Measurements from ENCODE around the gene PHACTR1.
"Not testable (repeated sequence)": the region's sequence is repeated elsewhere in the genome, so short reads cannot be mapped to it uniquely, and the experiment has no call there.

PHACTR1 gene

DNA sequence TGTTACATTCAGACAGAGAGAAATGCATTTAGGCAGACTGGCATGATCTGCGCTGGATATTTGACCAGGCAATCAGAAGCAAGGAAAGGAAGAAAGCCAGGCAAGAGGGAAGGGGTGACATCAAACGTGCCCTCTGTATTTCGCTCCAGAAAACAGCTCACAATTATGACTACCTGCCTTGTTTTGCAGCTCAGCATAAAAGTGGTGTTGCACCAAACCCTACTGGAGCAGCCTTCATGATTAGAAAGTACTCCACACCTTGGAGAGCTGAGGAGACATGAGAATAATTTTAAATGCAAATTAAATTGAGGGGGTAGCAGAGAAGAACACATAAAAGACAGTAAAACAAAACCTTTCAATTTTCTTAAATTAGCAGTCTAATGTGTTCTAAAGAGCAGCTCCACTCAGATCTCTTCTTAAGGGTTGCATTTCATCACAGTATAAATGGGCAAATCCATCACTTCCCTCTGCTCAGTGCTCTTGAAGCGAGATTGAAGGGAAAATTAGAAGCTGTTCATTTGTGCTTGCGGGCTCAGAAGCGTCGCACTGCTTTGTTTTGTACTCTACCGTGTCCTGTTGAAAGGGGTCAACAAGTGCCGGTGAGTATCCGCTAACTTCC, at the start of gene PHACTR1:
TSS of gene PHACTR1 (plus strand) at position 470 of the 619 bp plus-strand sequence.
- DNase-seq = no peak

DNA sequence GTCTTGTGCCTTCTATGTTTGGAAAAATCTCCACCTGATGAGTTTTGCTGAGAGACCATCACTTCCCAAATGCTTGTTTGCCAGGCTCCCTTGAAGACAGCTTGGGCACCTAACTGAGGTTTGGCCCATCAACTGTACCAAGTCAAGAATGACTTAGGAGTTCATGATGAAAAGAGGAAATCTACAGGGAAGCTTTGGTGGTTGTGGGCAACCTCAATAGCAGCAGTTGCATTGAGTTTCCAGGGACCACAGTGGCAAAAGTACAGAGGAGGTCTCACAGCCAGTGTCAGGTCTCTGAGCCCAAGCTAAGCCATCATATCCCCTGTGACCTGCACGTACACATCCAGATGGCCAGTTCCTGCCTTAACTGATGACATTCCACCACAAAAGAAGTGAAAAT, 49.7 kb upstream of the PHACTR1 start:
- no peak for DNase-seq

DNA sequence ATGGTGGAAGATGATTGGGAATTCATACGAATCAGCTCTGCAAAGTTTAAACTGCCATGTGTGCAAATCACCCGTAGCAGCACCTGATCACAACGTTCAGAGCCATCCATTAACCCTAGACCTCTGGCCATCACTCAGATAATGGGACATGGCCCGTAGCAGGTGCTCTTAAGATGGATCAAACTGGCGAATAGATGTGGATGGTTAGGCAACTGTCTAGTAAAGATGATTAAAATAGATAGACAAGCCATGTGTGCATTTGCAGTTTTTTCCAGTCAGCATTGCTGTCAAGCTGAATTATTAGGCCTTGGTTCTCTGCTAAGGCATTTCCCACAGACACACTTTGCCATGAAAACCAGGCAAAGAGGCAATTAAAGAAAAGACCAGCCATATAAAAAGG, 40.6 kb upstream of the PHACTR1 start:
- no peak for DNase-seq

DNA sequence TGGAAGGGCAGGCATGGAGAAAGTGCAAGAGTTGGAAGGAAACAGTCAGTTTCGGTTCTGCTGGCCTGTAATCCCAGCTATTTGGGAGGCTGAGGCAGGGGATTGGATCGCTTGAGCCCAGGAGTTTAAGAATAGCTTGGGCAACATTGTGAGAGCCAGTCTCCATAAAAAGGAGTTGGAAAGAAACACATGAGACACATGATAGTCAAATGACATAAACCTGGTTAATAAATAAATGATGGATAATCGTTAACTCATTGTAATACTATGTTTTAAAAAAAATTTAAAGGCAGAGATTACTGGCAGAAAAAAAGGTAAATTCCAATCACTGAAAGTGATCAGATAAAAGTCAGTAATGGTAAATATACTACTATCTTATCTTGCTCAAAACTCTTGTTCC, 37.2 kb upstream of the PHACTR1 start:
- DNase-seq = no peak

DNA sequence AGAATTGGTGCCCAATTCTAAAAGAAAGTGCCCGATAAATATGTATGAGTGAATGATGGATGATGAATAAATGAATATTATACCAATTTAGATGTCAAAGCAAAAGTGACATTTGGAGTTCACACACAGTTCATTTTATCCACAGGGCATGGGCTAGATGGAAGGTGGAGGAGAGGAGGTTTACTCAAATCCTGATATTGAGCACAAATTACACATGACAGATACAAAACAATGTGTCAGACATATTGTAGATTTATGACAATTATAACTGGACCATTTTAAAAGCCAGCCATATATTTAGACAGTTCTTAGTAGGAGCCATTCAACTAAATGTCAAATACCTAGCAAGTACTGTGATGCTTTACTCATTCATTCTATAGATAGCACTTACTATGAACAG, 23.4 kb upstream of the PHACTR1 start:
- no peak for DNase-seq

DNA sequence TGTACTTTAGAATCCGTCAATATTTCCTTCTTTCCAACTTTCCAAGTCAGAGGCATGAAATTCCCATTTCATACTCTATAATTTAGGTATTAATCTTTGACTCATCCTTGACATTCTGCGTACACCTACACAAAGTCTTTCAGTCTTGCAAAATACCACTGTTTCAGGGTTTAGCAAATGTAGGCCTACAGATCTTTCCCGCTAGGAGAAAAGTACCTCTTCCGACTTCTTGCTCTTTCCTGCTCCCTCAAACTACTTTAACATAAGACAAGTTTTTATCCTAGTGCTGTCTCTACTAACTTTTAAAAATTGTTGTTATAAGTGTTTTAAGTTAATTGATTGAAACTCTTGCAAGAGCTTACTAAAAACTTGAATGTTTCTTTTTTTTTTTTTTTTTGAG, 18.3 kb upstream of the PHACTR1 start:
- DNase-seq = no peak

DNA sequence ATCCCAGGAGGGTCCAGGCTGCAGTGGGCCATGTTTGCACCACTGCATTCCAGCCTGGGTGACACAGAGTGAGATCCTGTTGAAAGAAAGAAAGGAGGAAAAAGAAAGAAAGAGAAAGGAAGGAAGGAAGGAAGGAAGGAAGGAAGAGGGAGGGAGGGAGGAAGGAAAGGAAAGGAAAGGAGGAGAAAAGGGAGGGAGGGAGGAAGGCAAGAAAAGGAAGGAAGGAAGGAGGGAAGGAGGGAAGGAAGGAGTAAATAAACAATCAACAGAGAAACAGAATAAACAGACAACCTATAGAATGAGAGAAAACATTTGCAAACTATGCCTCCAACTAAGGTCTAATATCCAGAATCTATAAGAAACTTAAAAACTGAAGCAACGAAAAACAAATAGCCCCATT, 11.6 kb upstream of the PHACTR1 start:
- no peak for DNase-seq

DNA sequence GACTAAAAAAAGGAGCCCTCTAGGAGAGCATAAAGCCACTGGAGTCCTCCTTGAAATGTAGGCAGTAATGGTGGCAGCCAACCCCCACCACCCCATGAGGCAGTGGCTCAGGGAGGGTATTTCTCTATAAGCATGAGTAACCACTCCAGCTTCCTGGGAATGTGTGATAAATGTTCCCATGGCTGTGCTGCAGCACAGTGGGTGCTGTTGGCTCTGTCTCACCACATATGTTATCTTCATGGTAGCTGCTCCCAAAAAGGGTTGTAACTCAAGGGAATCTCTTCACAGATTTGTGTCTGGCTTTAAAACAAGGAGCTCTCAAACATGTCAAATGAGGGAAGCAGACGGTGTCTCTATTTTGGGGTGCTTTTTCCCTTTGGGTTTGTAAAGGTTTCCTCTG, 7.5 kb upstream of the PHACTR1 start:
- DNase-seq = no peak

DNA sequence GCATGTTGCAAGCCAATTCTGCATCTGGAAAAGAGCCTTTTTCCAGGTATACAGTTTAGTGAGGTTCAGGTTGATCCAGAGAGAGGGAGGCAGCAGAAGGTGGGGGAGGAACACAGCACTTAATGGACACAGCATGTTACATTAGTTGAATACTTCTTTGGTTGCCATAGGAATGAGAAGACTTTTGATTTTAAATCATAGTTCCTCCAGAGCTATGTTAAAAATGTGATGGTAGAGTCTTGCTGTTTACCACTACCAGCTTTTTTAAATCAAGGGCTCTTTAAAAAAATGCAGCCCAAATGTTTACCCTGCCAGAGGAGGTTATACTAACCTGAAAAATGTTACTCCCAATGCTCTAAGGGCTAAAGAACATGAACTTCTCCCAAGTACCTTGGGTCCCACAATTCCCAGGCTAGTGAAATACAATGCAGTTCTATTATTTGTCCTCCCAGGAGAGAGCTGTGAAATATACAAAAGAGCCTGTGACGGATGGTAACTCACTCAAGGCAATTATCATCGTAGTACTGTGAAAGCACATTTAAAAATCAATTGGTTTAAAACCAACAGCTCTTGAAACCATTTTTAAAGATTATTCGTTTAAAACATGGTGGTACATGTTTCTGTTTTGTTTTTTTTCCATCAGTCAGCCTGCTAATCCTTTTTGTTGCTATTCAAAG, 6.9 kb upstream of the PHACTR1 start:
- DNase-seq = no peak

DNA sequence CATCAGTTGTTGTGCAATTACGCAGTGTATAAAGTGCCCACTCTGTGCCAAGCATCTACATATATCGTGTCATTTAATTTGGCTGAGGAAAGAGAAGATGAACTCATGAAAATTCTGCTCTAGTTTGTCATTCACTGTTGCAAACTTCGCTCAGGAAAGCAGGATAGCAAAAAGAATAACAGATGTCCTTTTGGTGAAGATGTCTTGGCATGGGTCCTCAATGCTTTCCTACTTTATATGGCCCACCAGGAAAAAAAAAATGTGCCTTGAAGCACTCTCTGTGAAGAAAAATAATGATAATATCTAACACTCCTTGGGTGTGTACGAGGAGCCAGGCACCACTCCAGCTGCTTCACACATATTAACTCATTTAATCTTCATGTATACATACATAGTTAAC, 5.6 kb upstream of the PHACTR1 start:
- no peak for DNase-seq

DNA sequence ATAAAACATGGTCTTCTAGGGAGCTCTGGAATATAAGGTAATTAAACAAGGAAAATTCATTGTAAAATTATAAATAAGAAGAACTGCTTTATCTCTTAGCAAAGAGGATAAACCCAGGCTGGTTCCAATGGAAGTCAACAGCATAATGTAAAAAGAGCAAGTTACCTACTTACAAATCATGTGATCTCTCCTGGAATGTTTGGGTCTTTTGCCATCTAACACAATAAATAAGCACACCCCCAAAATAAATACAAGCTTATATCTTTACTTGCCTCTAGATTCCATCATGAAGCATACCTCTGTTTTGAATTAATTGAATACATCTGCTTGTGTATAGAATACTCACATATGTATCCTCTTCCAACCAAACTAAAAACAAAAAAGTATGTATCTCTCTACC, 2.5 kb upstream of the PHACTR1 start:
- no peak for DNase-seq

DNA sequence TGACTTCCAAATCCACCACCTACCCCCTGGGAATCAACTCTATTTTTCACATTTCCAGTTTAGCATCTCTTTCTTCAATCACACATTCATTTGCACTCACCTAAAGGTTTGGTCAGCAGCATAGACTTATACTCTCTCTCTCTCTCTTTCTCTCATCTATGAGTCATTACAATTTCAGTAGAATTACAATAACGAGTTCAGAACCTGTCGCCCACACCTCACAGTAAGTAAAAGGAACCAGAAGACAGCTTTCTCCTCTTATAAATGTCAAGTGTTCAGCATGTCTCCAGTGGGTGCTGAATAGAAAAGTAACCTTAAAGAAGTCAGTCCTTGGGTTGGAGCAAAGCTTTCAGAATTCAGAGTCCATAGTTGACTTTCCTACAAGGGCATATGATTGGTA, 1.1 kb upstream of the PHACTR1 start:
- no peak for DNase-seq

DNA sequence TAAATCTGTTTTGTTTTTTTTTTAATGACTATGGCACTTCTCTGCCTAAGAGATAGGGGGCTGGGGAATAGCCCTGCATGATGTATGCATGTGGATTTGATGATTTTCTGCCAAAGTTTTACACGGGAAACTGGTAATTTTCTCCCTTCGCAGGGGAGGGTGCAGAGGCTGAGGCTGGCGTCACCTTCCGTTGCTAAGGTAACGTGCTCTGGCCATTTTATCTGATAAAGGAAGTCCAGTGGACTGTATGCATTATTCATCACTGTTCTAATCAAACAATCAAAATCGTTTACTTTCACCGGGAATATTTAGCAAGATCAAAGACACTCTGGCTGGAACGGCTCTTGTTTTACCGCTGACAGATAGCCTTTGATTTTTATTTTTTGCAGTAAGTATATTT, 789 bp downstream of the PHACTR1 start:
- no peak for DNase-seq

DNA sequence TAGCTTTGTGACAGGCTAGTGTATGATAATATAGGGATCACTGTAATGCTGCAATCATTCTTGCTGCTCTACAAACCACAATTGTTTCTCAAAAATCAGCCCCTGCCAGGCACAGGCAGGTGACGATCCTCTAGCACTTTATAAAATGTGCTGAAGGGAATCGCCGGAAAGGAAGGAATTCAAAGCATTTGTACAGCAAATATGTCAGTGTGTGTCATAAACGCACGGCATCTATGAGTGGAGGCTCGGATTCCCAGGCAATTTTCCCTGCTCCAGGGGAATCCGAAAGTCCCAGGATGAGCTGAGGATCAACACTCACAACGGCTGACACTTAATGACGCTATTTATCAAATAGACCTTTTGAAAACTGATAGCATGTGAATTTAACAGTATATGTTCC, 1.4 kb downstream of the PHACTR1 start:
- no peak for DNase-seq

DNA sequence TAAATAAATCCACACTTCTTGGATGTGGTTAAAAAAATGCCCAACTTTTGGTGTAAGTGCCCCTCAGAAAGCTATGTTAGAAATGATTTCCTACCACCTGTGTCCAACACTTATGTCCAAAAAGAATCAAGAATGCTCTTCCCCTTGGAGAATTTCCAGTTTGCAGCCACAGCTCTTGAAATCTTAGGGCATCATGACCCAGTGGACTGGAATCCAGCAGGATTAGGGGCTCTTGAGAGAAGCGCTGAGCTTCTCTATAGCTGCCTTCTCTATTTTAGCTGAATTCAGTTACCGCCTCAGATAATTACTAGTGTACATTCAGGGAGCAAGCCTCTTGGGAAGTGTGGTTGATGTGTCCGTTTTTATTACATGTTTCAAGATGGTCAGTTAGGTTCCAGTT, 2.5 kb downstream of the PHACTR1 start:
- no peak for DNase-seq

DNA sequence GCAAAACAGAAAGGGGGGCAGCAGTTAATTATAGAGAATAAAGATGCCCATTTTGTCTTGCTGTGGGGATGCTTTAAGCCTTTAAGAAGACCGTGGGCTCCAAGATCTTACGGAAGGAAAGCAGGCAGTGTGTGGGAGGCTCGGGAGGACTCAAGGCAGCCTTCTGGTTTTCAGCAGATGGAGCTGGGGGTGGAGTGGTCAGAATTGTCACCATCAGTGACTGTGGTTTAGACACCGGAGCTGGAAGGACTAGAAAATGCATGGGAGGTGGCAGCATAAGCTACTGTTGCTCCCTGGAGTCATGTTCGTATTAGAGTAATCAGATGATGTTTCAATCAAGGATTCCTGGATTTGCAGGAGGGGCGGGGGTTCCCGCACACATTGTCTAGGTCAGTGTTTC, 3.7 kb downstream of the PHACTR1 start:
- no peak for DNase-seq

DNA sequence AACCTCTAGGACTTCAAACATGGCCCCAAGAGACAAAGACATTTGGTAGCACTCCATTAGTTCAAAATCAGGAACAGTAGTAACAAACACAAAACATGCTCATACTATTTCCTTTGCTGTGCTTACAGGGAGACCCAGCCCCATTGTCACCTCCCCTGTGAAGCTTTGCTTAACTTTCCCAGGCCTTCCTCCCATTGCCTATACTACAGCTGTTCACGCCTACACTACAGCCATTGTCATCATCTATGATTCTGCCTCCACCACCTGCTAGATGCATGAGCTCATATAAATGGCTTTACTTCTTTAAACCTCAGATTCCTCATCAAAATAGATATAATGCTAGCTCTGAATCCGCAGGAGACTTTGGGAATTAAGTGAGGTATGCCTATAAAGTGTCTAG, 8.7 kb downstream of the PHACTR1 start:
- DNase-seq = no peak

DNA sequence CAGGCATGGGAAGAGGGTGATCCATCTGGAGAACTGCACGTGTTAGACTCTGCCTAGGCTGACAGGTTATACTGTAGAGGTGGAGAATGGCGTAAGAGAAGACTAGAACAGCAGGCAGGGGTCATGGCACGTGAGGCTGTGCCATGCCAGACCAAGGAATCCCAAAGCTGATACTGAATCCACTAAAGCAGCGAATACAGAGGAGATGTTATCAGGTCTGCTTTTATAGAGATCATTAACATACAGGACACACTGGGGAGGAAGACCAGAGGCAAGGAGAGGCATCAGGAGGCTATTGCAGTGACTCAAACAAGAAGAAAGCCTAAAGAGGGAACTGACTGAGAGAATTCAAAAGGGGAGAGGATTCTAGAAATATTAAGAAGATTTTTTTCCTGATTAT, 12.9 kb downstream of the PHACTR1 start:
- DNase-seq = no peak

DNA sequence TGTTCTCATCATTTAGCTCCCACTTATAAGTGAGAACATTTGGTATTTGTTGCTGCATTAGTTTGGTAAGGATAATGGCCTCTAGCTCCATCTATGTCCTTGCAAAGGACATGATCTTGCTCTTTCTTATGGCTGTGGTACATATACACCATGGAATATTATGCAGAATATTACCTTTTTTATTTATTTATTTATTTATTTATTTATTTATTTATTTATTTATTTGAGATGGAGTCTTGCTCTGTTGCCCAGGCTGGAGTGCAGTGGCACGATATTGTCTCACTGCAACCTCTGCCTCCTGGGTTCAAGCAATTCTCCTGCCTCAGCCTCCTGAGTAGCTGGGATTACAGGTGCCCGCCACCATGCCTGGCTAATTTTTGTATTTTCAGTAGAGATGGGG, 14.2 kb downstream of the PHACTR1 start:
- DNase-seq = not testable (repeated sequence)

DNA sequence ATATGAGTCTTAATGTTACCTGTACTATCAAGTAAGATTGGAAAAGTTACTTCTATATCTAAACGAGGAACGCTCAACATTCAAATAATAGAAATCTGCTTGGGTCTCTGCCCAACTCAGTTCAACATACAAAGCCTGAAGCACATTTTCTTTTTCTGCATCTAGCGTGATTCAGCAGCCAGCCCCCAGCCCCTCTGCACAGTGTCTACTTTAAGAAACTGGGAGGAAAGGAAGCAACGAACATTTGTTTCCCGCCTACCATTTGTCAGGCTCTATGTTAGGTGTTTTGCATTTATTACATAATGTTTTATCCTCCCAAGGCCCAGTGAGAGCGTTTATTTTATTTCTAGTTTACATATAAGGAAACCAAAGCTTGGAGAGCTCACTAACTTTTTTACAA, 17.3 kb downstream of the PHACTR1 start:
- no peak for DNase-seq

DNA sequence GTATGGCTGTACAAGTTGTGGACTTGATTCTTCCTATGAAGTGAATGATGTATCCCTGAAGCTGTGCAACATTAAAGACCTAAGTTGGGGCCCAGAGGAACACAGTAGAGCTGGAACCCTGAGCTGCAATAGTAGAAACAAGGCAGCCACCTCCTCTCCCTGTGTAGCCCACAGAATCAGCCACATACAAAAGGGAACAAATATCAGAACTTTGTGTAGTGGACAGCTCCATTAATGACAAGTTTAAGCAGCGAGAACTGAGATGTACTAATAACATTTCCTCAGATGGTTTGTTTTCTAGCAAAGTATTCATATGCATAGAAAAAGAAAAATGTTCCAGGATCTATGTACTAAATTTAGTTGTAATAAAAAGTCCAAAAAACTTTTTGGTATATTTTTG, 19.2 kb downstream of the PHACTR1 start:
- no peak for DNase-seq

DNA sequence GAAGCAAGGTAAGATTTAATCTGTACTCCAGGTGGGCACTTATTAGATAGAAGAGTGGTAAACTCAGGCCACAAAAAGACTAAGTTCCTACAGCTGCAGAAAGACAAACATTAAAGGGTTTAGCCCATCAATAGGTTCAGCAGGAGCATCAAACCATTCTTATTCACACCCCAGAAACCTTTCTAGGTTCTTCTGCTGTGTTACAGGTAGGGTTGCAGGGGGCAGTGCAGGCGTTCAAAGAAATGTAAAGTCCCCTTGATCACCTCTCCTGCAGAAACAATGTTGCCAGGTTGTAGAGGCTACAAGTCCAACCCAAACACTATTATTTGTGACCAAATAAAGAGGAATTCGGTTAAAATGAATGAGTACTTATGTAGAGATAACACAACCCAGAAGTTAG, 31.8 kb downstream of the PHACTR1 start:
- DNase-seq = no peak

DNA sequence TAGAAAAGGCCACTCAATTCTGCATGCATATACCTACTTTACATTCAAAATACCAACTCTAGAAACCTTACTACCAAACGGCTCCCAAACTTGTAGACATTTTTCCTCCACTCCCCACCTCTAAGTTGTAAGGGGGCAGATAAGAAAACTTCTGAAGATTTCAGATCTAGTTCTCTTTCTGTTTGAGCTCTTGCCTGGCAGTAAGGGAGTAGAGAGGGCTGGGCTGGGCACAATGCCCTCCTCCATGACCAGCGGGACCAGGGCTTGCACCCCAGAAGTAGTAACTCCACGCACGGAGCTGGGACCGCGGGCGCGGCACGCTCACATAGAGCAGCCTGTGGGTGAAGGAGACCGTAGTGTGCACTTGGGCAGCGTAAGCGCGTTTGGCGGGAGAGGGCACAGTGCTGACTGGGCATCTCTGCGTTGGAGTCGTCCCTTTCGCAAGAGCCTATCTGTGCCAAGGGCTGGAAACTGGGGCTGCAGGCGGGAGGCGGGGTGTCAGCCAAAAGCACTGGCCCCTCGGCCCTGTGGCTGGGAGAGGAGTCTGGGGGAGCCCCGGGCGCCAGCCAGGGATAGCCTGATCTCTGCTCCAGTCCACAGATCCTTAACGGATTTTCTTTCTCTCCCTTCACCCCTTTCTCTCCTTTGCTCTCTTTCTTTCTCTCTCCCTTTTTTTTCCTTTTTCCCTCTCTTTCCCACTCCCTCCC, 32.4 kb downstream of the PHACTR1 start:
- DNase-seq = peak; percentile 43

DNA sequence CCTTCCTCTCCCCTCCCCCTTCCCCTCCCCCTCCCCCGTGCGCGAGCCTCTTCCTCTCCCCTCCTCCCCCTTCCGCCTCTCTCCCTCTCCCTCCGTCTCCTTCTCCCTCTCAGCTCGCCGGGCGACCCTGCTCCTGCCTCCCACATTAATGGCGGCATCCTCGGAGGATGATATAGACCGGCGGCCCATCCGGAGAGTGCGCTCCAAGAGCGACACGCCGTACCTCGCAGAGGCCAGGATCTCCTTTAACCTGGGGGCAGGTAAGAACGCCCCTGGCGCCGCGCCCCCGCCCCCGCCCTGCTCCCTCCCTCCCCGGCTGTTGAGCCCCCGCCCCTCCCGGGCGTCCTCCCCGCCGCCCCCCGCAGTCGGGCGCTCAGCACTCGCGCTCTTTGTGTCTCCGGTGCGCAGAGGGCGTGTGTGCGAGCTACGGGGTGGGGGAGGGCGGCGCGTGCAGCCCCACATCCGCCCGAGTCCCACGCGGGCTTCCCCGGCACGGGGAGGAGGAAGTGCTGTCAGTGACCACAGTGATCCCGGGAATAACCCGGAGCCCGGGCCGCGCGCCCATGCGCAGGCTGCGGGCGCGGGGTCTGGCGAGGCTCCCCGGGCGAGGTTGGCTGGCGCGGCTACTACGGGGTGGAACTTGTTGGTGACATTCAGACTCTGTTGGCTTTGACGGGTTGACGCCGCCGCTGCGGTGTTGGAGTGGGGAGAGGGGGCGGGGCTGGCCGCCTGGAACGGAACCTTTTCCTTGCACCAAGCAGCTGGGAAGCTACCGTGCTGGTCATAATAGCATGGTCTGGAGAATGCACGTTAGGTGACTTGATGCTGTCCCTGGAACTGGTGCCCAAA, 33.2 kb downstream of the PHACTR1 start:
- DNase-seq = peak; percentile 26

Data from DMS79 (cell line).